BJ (cell line): ENCODE data around the gene MRPL36. TPM values are rescaled to one million over a fixed set of nuclear protein-coding genes. Genes with fewer than 3 reads are reported as not detected.

Source experiments
- CTCF ChIA-PET: fragments of 350-600 bp; formaldehyde crosslinking; extraction: SDS; loops from one replicate; lab custom pipeline; 2021; ENCODE audit warnings: antibody characterized with exemption, inconsistent platforms; lab: Yijun Ruan, JAX
- POLR2A ChIA-PET: fragments of 300-600 bp; sonication (Branson Sonifier 250); formaldehyde crosslinking; extraction: SDS; loops from one replicate; lab custom pipeline; 2021; ENCODE audit warnings: antibody characterized with exemption; lab: Charles Lee
- DNase-seq: peaks from one replicate; pipeline ENCODE4 v3.0.0-alpha.2; 2011; ENCODE audit warnings: low read depth
- H3K27me3 ChIP-seq: 2 replicates; pipeline ENCODE4 v1.6.0; 2011; ENCODE audit warnings: low read length; ENCODE audit not compliant: control insufficient read depth, insufficient read depth
- H3K36me3 ChIP-seq: 2 replicates; pipeline ENCODE4 v1.5.1; 2011; ENCODE audit warnings: low read length; ENCODE audit not compliant: control insufficient read depth, insufficient read depth
- H3K4me3 ChIP-seq: 2 replicates; pipeline ENCODE4 v1.5.1; 2011; ENCODE audit warnings: low read depth, mild to moderate bottlenecking, control low read depth, low read length
- CTCF ChIP-seq: IDR thresholded peaks from 2 replicates; pipeline ENCODE4 v1.5.1; 2011; ENCODE audit warnings: low read depth, mild to moderate bottlenecking, control low read depth, inconsistent platforms, low read length, moderate library complexity; ENCODE audit not compliant: insufficient read depth
- polyA plus RNA-seq: library from polyadenylated mRNA; depleted of rRNA; stranded (reverse); fragments of >200 nt; gene quantifications from 2 replicates; pipeline ENCODE4 v1.2.3, GENCODE V29; 2011; rRNA removed

Gene MRPL36
- polyA plus RNA-seq, 1 experiment = 67.9 TPM

DNA sequence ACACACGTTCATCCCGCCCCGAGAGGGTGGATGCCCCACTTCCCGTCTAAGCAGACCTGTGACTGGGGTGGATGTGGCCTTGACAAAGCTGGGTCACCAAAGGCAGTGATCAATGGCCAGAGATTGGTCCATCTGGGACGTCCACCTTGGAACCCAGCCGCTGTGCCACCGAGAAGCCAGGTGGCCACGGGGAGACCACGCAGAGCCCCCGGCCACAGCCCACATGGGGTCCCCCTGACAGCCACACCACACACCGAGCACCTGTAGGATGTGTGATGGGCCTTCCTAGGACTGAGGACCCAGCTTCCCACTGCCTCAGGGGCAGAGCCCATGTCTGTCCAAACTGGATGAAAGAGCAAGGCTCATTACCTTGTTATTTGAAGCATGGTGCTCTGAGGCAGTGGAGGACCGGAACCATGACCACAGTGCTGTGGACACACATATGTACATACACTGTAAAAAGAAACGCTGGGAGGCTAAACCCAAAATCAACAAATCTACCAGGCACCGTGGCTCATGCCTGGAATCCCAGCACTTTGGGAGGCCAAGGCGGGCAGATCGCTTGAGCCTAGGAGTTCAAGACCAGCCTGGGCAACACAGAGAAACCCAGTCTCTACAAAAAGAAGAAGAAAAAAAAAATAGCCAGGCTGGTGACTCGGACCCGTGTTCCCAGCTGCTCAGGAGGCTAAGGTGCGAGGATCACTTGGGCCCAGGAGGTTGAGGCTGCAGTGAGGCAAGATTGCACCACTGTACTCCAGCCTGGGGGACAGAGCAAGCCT lies 50.1 kb downstream of the MRPL36 start:
- ChIA-PET POLR2A (no interaction called here), CTCF (interaction anchor here (1.0 to 1.1 kb wide), 2 partner anchors 12 to 14 kb away, joined by 4 read pairs; no protein-coding TSS in a partner anchor)
- no peak overlapping the region for H3K4me3 ChIP-seq
- no peak for TF ChIP-seq CTCF
- no peaks in the 10 kb centered on the region; the same call in 1 of the 2 replicates for H3K27me3 ChIP-seq
- no peak for DNase-seq
- H3K36me3 ChIP-seq = no peaks in the 10 kb centered on the region

- H3K4me3 ChIP-seq = no peak overlapping the region
- CTCF ChIA-PET = interaction anchor here (1.0 to 1.1 kb wide), 3 partner anchors 12 to 403 kb away, joined by 3 to 4 read pairs (median 4); no protein-coding TSS in a partner anchor
- POLR2A ChIA-PET = no interaction called here
- no peak for DNase-seq
- TF ChIP-seq CTCF = no peak
- no peaks in the 10 kb centered on the region for H3K36me3 ChIP-seq
- H3K27me3 ChIP-seq = peaks cover 1% of the 10 kb centered on the region; the same call in 1 of the 2 replicates
These were observed 50.8 kb downstream of the MRPL36 start for GRCh38 chr5:1748845-1749244.

Other genes starting within 250 kb of the MRPL36 start
- 26.6 and 34.1 TPM in 2 replicates for gene NDUFS6, start 1.6 kb upstream of the MRPL36 start, polyA plus RNA-seq
- gene IRX4, start 83.1 kb upstream of the MRPL36 start, polyA plus RNA-seq = not detected in 2 replicates